ENCODE data around the gene MIA2. TPM values are rescaled to one million over a fixed set of nuclear protein-coding genes. Genes with fewer than 3 reads are reported as not detected.
A peak's percentile ranks its signal among the peaks of the same experiment; 100 is the strongest.

Gene MIA2
- total RNA-seq, 4 donors from 2014 or later: 54.1 to 83.0 (median 71.4) TPM

DNA sequence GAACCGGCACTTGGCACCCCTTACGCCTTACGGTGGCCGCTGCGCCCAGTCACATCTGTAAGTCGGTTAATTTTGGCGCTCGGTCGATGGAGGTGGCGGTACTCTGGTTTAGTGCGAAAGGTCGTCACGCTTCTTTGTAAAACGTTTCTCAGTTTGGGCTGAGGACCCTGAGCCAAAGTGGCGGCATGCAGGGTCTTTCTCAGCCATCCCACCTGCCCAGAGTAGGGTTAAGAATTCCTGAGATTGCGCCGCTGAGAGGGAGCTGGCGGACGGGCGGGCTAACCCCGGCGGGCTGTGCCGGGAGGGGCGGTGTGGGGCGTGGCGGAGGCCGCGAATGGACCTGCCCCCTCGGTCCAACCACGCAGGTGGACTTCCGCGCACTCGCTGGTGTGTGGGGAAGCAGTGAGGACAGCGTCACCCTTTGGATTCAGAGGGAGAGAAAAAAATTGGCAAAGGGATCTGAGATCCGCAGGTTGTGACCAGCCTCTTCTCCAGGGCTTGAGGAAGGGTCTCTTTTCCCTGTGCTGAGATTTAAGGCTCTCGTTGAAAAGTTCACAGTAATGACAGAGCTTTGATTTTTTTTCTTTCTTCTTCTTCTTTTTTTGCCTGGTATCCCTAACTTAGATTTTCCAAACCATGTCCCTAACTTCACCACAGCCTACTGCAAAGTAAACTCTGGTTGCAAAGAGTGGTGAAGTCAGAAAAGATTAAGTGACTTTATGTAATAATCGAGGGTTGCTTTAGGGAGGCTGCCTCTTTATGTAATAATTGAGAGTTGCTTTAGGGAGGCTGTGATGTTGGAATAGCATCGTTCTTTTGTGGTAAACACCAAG lies 199.1 kb downstream of the MIA2 start:
- WGBS, 2 donors (ENCODE audit: low coverage in 1 of 2): 0% methylated on average over 5 to 28 of the region's 38 CpGs
- H3K27me3 ChIP-seq: no peaks in the 10 kb centered on the region
- peak overlapping the region; percentile 96 to 97 (median 97) for H3K27ac ChIP-seq
- H3K9me3 ChIP-seq: no peaks in the 10 kb centered on the region
- intact Hi-C loops (cut with DNase I; ENCODE audit: low total_unique reads): no loop called here
- TF ChIP-seq POLR2A (IDR thresholded peaks at IDR 0.05): peak; percentile 82
- TF ChIP-seq POLR2AphosphoS5 (IDR thresholded peaks at IDR 0.05): peak; percentile 86 to 94 (median 88)
- TF ChIP-seq, protein P1, sequence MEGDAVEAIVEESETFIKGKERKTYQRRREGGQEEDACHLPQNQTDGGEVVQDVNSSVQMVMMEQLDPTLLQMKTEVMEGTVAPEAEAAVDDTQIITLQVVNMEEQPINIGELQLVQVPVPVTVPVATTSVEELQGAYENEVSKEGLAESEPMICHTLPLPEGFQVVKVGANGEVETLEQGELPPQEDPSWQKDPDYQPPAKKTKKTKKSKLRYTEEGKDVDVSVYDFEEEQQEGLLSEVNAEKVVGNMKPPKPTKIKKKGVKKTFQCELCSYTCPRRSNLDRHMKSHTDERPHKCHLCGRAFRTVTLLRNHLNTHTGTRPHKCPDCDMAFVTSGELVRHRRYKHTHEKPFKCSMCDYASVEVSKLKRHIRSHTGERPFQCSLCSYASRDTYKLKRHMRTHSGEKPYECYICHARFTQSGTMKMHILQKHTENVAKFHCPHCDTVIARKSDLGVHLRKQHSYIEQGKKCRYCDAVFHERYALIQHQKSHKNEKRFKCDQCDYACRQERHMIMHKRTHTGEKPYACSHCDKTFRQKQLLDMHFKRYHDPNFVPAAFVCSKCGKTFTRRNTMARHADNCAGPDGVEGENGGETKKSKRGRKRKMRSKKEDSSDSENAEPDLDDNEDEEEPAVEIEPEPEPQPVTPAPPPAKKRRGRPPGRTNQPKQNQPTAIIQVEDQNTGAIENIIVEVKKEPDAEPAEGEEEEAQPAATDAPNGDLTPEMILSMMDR (IDR thresholded peaks at IDR 0.05): peak in 2 of 5 experiments; percentile 13 to 39
- peak; percentile 56 for TF ChIP-seq EP300 (IDR thresholded peaks at IDR 0.05; ENCODE audit: low read depth)
- H3K36me3 ChIP-seq: no peaks in the 10 kb centered on the region
- peak overlapping the region; percentile 62 to 95 (median 73) for H3K4me3 ChIP-seq
- H3K4me1 ChIP-seq: peaks cover 15 to 38% (median 22%) of the 10 kb centered on the region in 4 donors
- in situ Hi-C loops (cut with MboI; ENCODE audit: low pct_ligation_motif_present in 1 of 4, low pct_unique_long_range_greater_than_20kb in 1 of 4, low sequenced_read_pairs in 3 of 4): loop anchor here in 1 of 4 donors (10.0 kb wide), 1 partner anchor 258 kb away; the partner anchor contains the start of genes PNN and TRAPPC6B
- peak; percentile 95 for DNase-seq

DNA sequence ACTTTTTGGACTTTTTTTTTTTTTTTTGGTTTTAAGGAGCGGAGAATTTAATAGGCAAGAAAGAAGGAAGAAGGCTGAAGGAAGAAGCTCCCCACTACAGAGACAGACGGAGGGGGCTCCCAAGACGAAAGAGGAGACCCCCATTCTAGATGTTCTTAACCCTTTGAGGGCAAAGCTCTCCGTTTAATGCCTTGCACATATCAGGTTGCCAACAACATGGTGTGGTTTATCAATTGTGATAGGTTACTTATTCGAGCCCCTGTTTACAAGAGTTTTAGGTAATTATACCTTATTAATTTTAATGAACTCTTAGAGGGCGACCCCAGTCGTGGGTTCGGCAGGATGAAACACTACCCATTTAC lies 199.7 kb downstream of the MIA2 start:
- Histone ChIP-seq H3K9me3 (no peaks in the 10 kb centered on the region), H3K4me3 (peak overlapping the region; percentile 62 to 95 (median 73)), H3K36me3 (no peaks in the 10 kb centered on the region), H3K4me1 (peaks cover 15 to 32% (median 22%) of the 10 kb centered on the region in 4 donors), H3K27me3 (no peaks in the 10 kb centered on the region), H3K27ac (peak overlapping the region; percentile 96 to 97 (median 97))
- no peak for DNase-seq
- no peak for TF ChIP-seq POLR2A (IDR thresholded peaks at IDR 0.05)
- no peak for TF ChIP-seq POLR2AphosphoS5 (IDR thresholded peaks at IDR 0.05)
- TF ChIP-seq EP300 (IDR thresholded peaks at IDR 0.05; ENCODE audit: low read depth): no peak
- TF ChIP-seq, protein P1 (IDR thresholded peaks at IDR 0.05): no peak
- intact Hi-C loops (cut with DNase I; ENCODE audit: low total_unique reads): no loop called here
- in situ Hi-C loops (cut with MboI; ENCODE audit: low pct_ligation_motif_present in 1 of 4, low pct_unique_long_range_greater_than_20kb in 1 of 4, low sequenced_read_pairs in 3 of 4): loop anchor here in 1 of 4 donors (10.0 kb wide), 1 partner anchor 259 kb away; the partner anchor contains the start of genes PNN and TRAPPC6B
- 3 to 9% methylated on average over 5 to 8 of the region's 8 CpGs for WGBS, 2 donors (ENCODE audit: low coverage in 1 of 2)

DNA sequence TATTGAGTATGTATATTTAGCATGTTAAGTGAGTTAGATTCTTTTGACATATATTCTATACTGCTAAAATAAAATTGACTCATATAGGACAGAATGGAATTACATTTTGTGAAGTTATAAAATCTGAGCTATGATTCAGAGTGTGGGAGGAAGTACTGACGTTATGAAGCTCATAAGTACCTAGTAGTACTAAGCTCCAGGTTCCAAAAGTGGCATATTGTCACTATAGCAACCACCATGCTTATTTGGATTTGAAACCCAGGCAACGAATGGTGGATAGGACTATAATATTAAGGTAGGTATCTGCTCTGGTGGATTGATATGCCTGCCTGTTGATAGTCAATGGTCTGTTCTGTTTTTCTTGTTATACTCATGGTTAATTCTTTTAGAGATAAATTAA lies 200.7 kb downstream of the MIA2 start:
- in situ Hi-C loops (cut with MboI; ENCODE audit: low pct_ligation_motif_present in 1 of 4, low pct_unique_long_range_greater_than_20kb in 1 of 4, low sequenced_read_pairs in 3 of 4): loop anchor here in 1 of 4 donors (10.0 kb wide), 1 partner anchor 260 kb away; the partner anchor contains the start of genes PNN and TRAPPC6B

DNA sequence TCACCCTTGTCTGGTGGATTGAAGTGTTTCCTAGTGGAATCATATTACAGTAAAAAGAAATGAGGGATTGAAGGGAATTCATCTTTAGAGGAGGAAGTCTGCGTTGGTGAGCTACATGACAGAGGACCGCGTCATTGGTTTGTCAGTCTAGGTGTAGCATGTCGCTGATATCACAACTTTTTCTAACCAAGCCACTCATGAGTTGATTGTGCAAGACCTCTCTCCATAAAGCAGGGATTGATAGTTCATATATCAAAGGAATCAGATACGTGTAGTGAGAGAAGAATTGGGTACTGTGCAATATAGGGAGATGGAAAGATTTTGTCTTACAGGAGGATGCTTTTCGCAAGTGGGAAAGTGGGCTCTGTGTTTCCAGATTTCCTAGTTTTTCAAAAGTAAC lies 201.5 kb downstream of the MIA2 start:
- no peak overlapping the region for H3K27ac ChIP-seq
- H3K4me3 ChIP-seq: no peak overlapping the region
- intact Hi-C loops (cut with DNase I; ENCODE audit: low total_unique reads): no loop called here
- no peaks in the 10 kb centered on the region for H3K36me3 ChIP-seq
- WGBS, 2 donors (ENCODE audit: low coverage in 1 of 2): 92% methylated on average over 2 to 6 of the region's 6 CpGs
- TF ChIP-seq POLR2A (IDR thresholded peaks at IDR 0.05) (no peak), POLR2AphosphoS5 (IDR thresholded peaks at IDR 0.05) (no peak), EP300 (IDR thresholded peaks at IDR 0.05; ENCODE audit: low read depth) (no peak)
- TF ChIP-seq, protein P1 (IDR thresholded peaks at IDR 0.05): no peak
- peaks cover 6 to 14% (median 9%) of the 10 kb centered on the region in 4 donors for H3K4me1 ChIP-seq
- H3K9me3 ChIP-seq: no peaks in the 10 kb centered on the region
- H3K27me3 ChIP-seq: no peaks in the 10 kb centered on the region
- DNase-seq: no peak
- in situ Hi-C loops (cut with MboI; ENCODE audit: low pct_ligation_motif_present in 1 of 4, low pct_unique_long_range_greater_than_20kb in 1 of 4, low sequenced_read_pairs in 3 of 4): loop anchor here in 1 of 4 donors (10.0 kb wide), 1 partner anchor 260 kb away; the partner anchor contains the start of genes PNN and TRAPPC6B

More for the DNA sequence above, 200.7 kb downstream of the MIA2 start:
- WGBS, 2 donors (ENCODE audit: low coverage in 1 of 2): 38 to 56% methylated on average over 2 of the region's 2 CpGs
- Histone ChIP-seq H3K36me3 (no peaks in the 10 kb centered on the region), H3K4me1 (peaks cover 14 to 22% (median 17%) of the 10 kb centered on the region in 4 donors), H3K9me3 (no peaks in the 10 kb centered on the region), H3K27ac (no peak overlapping the region), H3K4me3 (no peak overlapping the region), H3K27me3 (no peaks in the 10 kb centered on the region)
- no peak for DNase-seq
- no peak for TF ChIP-seq POLR2AphosphoS5 (IDR thresholded peaks at IDR 0.05)
- no peak for TF ChIP-seq EP300 (IDR thresholded peaks at IDR 0.05; ENCODE audit: low read depth)
- TF ChIP-seq, protein P1 (IDR thresholded peaks at IDR 0.05): no peak
- TF ChIP-seq POLR2A (IDR thresholded peaks at IDR 0.05): no peak
- intact Hi-C loops (cut with DNase I; ENCODE audit: low total_unique reads): no loop called here

Measured in transverse colon (tissue), 4 donors.